ENCODE results near the gene LYPD6B.

DNA sequence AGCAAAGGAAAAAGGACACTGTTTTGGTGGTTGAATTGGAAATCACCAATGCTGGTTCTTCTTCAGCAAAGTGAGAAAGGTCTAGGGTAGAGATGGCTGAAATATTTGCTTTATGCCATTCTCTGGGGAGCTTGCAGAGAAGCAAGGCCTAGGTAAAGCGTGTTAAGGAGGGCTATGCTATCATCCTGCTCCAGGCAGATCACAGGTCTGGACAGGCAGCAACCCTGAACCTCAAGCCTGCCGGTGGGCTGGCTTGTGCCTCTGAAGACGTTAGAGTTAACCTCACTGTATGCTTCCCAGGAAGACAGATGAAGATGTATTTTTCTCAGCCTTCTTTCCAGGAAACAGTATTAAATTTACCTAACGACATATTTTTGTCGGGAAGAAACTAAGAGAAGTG is 153.4 kb downstream of the LYPD6B start:
- TF ChIP-seq BRCA1 (IDR thresholded peaks at IDR 0.05; ENCODE audit: low read depth, low read length) (no peak), TCF12 (IDR thresholded peaks at IDR 0.05; ENCODE audit: low read depth, low read length) (no peak), CEBPB (IDR thresholded peaks at IDR 0.05; ENCODE audit: borderline replicate concordance in 1 of 2, low read depth in 2 of 2, low read length in 2 of 2) (no peak), MYB (IDR thresholded peaks at IDR 0.05; ENCODE audit: borderline replicate concordance, low read depth, low read length) (no peak), JUND (IDR thresholded peaks at IDR 0.05; ENCODE audit: low read depth, low read length) (no peak)
